ENCODE results near the gene CDH15. TPM values are rescaled to one million over a fixed set of nuclear protein-coding genes. Genes with fewer than 3 reads are reported as not detected.
"Not testable (repeated sequence)": the region's sequence is repeated elsewhere in the genome, so short reads cannot be mapped to it uniquely, and the experiment has no call there.

The CDH15 gene
- total RNA-seq, 2 donors from 2014 or later = 0.75 TPM; not detected in 1

DNA sequence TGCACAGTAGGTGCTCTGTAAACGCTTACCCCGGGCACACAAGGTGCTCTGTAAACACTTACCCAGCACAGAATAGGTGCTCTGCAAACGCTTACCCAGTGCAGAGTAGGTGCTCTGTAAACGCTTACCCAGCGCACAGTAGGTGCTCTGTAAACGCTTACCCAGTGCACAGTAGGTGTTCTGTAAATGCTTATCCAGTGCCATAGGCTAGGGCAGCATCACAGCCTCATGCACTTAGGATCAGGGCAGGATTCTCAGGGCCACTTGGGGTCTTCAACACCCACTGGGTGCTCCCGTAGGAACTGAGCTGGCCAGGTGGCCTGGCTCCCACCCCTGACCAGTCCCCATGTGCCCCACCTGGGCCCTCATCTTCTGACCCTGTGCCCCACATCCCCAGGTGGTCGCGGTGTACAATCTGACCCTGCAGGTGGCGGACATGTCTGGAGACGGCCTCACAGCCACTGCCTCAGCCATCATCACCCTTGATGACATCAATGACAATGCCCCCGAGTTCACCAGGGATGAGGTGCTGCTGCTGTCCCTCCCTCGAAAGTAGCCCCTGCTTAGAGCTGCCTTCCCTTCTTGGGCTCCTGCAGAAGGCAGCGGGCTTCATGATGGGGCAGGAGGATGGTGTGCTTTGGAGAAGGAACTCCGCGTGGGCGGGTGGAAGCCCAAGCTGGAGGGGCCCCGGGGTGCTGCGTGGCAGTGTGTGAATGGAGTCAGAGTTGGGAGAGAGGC is 15.7 kb downstream of the CDH15 start:
- ATAC-seq (peak; percentile 24 to 62), DNase-seq (ENCODE audit: low spot score in 2 of 2) (no peak)
- Mint-ChIP-seq H3K9me3 (no peaks in the 10 kb centered on the region), H3K27ac (peak overlapping the region in 1 of 2 donors; percentile 73), H3K36me3 (no peaks in the 10 kb centered on the region)

DNA sequence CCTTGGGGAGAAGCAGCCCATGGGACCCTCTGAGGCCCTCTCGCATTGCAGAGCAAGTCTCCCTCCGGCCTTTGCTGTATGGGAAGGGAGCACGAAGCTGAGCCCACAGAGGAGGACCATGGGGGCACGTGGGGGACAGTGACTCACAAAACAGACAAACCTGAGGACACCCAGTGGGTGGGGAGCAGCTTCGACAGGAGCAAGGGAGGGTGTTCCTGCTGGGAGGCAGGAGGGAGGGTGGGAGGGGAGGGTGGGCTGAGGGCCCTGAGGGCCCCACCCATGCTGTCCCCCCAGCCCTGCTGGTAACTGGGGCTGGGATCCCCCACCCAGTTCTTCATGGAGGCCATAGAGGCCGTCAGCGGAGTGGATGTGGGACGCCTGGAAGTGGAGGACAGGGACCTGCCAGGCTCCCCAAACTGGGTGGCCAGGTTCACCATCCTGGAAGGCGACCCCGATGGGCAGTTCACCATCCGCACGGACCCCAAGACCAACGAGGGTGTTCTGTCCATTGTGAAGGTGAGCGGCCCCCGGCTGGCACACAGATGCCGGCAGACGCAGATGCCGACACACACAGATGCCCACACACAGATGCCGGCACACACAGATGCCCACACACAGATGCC is 16.3 kb downstream of the CDH15 start:
- Mint-ChIP-seq H3K27ac (no peak overlapping the region), H3K36me3 (no peaks in the 10 kb centered on the region), H3K9me3 (no peaks in the 10 kb centered on the region)
- no peak for DNase-seq (ENCODE audit: low spot score in 2 of 2)
- peak; percentile 7 to 39 for ATAC-seq

DNA sequence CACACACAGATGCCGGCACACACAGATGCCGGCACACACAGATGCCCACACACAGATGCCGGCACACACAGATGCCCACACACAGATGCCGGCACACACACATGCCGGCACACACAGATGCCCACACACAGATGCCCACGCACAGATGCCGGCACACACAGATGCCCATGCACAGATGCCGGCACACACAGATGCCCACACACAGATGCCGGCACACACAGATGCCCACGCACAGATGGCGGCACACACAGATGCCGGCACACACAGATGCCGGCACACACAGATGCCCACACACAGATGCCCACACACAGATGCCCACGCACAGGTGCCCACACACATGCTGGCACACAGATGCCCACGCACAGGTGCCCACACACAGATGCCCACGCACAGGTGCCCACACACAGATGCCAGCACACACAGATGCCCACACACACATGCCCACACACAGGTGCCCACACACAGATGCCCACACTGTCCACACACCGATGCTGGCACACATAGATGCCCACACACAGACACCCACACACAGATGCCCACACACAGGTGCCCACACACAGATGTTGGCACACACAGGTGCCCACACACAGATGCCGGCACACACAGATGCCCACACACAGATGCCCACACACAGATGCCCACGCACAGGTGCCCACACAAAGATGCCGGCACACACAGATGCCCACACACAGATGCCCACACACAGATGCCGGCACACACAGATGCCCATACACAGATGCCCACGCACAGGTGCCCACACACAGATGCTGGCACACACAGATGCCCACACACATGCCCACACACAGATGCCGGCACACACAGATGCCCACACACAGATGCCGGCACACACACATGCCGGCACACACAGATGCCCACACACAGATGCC is 17.2 kb downstream of the CDH15 start:
- H3K9me3 Mint-ChIP-seq; H3K36me3 Mint-ChIP-seq; H3K27ac Mint-ChIP-seq; DNase-seq (ENCODE audit: low spot score in 2 of 2); ATAC-seq: not testable (repeated sequence)

DNA sequence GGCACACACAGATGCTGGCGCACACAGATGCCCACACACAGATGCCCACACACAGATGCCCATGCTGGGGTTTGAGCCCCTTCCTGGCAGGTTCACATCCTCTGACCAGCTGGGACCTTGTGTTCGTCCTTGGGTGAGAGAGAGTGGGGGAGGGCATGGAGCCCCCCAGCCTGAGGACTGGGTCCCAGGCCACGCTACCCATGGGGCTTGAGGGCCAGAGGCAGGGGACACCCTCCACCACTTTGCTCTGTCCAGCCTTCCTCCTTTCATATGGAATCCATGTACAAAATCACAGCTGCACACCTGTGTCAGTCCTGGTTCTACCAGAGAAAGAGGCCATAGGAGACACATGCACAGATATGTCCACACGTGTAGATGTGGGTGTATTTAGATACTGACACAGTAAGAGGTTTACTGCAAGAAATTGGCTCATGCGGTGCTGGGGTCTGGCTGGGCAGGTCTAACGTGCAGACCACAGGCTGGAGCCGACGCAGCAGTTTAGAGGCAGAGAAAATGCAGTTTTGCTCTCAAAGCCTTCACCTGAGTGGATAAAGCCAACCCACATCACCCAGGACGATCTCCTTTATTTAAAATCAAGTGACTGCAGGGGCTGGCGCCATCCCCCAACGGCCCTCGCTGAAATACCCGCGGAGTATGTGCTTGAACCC is 17.9 kb downstream of the CDH15 start:
- DNase-seq (ENCODE audit: low spot score in 2 of 2) (peak in 1 of 2 donors; percentile 1), ATAC-seq (no peak)
- Mint-ChIP-seq H3K36me3 (no peaks in the 10 kb centered on the region), H3K27ac (no peak overlapping the region), H3K9me3 (no peaks in the 10 kb centered on the region)

DNA sequence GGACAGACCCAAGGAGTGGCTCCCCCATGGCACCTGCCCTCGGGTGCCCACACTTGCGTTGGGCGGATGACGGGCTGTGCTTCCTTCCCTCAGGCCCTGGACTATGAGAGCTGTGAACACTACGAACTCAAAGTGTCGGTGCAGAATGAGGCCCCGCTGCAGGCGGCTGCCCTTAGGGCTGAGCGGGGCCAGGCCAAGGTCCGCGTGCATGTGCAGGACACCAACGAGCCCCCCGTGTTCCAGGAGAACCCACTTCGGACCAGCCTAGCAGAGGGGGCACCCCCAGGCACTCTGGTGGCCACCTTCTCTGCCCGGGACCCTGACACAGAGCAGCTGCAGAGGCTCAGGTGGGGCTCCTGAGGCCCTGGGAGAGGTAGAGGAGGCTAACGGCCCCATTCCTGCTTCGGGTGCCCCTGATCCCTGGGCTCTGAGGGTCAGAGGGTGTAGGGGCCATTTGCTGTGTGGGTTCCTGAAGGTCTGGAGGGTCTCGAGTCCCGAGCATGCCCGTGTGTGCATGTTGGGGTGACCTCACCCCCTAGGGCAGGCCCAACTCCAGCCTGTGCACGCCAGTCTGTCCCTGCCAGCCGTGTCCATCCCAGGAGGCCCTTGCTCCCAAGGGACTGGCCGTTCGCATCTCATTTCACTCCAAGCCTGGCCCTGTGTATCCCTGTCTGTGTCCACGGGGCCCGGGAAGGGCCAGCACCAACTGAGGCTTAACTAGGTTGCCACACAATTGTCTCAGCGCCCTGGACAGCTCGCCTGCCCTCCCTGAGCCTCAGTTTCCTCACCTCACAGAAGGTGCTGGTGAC is 18.8 kb downstream of the CDH15 start:
- Mint-ChIP-seq H3K36me3 (no peaks in the 10 kb centered on the region), H3K9me3 (no peaks in the 10 kb centered on the region), H3K27ac (no peak overlapping the region)
- DNase-seq (ENCODE audit: low spot score in 2 of 2) (no peak), ATAC-seq (no peak)

DNA sequence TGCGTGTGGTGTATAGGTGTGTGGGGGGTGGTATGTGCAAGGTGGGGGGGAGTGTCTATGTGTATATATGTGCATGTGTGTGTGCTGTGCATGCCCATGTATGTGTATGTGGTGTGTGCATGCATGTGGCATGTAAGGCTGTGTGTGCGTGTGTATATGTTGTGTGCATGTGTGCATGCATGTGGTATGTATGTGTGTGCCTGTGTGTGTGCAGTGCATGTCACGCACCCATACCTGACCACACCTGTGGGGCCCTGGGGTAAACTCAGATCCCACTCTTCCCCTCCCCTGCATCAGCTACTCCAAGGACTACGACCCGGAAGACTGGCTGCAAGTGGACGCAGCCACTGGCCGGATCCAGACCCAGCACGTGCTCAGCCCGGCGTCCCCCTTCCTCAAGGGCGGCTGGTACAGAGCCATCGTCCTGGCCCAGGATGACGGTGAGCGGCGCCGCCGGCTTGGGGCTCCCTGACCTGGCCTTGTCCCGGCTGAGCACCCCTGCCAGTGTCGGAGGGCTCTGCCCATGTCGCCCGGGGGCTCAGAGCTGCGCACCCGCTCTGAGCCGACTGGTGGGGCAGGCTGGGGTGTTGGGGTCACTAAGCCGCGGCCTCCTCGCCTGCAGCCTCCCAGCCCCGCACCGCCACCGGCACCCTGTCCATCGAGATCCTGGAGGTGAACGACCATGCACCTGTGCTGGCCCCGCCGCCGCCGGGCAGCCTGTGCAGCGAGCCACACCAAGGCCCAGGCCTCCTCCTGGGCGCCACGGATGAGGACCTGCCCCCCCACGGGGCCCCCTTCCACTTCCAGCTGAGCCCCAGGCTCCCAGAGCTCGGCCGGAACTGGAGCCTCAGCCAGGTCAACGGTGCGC is 19.7 kb downstream of the CDH15 start:
- DNase-seq (ENCODE audit: low spot score in 2 of 2) = no peak
- no peak for ATAC-seq

DNA sequence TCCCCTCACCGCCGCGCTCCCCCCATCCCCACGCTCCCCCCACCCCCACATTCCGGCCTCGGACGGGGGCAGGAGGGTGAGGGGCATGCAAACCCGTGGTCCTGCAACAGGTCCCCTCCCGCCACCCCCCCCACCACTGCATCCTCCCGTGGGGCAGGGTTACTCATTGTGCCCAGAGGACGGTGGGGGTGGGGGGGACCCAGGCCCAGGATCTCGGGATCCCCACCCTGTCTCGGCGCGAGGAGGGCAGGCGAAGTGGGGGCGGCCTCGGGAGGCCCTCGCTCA is 20.3 kb downstream of the CDH15 start:
- DNase-seq (ENCODE audit: low spot score in 2 of 2) (no peak), ATAC-seq (no peak)
- no peaks in the 10 kb centered on the region for H3K36me3 Mint-ChIP-seq
- no peak overlapping the region for H3K27ac Mint-ChIP-seq
- no peaks in the 10 kb centered on the region for H3K9me3 Mint-ChIP-seq

More for the DNA sequence above, 19.7 kb downstream of the CDH15 start:
- Mint-ChIP-seq H3K36me3 (no peaks in the 10 kb centered on the region), H3K27ac (no peak overlapping the region), H3K9me3 (no peaks in the 10 kb centered on the region)

DNA sequence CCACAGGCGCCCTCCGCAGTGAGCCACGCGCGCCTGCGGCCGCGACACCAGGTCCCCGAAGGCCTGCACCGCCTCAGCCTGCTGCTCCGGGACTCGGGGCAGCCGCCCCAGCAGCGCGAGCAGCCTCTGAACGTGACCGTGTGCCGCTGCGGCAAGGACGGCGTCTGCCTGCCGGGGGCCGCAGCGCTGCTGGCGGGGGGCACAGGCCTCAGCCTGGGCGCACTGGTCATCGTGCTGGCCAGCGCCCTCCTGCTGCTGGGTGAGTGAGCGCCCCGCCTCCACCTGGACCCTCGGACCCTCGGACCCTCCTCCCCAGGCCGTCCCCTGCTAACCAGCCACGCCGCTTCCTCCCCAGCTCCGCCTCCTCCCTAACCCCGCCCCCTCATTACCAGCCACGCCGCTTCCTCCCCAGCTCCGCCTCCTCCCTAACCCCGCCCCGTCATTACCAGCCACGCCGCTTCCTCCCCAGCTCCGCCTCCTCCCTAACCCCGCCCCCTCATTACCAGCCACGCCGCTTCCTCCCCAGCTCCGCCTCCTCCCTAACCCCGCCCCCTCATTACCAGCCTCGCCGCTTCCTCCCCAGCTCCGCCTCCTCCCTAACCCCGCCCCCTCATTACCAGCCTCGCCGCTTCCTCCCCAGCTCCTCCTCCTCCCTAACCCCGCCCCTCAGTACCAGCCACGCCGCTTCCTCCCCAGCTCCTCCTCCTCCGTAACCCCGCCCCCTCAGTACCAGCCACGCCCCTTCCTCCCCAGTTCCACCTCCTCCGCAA is 20.8 kb downstream of the CDH15 start:
- peak in 1 of 2 donors; percentile 71 for DNase-seq (ENCODE audit: low spot score in 2 of 2)
- ATAC-seq = peak; percentile 49 to 53
- H3K9me3 Mint-ChIP-seq, H3K36me3 Mint-ChIP-seq, H3K27ac Mint-ChIP-seq: not testable (repeated sequence)

DNA sequence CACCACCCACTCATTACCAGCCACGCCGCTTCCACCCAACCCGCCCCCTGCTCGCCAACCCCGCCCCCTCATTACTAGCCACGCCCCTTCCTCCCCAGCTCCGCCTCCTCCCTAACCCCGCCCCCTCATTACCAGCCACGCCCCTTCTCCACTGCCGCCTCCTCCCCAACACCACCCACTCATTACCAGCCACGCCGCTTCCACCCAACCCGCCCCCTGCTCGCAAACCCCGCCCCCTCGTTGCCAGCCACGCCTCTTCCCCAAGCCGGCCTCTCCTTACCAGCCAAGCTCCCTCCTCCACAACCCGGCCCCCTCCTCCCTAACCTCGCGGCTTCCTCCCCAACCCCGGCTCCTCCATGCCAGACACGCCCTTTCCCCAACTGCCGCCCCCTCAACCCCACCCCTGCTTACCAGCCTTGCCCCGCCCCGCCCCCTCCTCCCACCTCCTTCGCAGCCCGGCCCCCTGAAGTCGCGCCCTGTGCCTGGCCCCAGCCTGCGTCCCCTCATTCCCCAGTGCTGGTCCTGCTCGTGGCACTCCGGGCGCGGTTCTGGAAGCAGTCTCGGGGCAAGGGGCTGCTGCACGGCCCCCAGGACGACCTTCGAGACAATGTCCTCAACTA is 21.5 kb downstream of the CDH15 start:
- no peak for DNase-seq (ENCODE audit: low spot score in 2 of 2)
- ATAC-seq = peak; percentile 60 to 65
- Mint-ChIP-seq H3K27ac (no peak overlapping the region), H3K9me3 (no peaks in the 10 kb centered on the region), H3K36me3 (no peaks in the 10 kb centered on the region)

DNA sequence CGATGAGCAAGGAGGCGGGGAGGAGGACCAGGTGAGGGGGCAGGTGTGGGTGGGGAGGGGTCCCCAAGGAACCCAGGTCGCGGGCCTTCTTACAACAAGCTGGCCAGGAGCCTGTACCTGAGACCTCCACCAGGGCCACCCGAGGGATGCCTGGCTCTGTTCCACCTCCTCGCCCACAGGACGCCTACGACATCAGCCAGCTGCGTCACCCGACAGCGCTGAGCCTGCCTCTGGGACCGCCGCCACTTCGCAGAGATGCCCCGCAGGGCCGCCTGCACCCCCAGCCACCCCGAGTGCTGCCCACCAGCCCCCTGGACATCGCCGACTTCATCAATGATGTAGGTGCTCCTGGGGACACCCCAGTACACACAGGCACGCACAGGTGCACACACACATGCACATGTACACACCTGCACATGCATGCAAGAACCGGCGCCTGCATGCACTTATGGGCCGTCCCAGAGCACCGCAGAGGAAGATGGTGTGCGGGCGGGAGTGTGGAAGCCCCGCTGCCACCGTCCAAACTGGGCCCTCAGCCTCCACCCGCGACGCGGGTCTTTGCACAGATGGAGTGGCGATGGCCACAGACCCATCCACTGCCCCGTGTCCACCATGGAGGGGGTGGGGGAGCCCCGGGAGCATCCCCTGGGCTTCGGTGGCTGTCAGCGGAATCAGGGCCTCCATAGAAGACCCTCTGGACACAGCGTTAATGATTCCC is 22.2 kb downstream of the CDH15 start:
- Mint-ChIP-seq H3K9me3 (no peaks in the 10 kb centered on the region), H3K27ac (no peak overlapping the region), H3K36me3 (no peaks in the 10 kb centered on the region)
- DNase-seq (ENCODE audit: low spot score in 2 of 2) = no peak
- peak in 1 of 2 donors; percentile 17 for ATAC-seq

DNA sequence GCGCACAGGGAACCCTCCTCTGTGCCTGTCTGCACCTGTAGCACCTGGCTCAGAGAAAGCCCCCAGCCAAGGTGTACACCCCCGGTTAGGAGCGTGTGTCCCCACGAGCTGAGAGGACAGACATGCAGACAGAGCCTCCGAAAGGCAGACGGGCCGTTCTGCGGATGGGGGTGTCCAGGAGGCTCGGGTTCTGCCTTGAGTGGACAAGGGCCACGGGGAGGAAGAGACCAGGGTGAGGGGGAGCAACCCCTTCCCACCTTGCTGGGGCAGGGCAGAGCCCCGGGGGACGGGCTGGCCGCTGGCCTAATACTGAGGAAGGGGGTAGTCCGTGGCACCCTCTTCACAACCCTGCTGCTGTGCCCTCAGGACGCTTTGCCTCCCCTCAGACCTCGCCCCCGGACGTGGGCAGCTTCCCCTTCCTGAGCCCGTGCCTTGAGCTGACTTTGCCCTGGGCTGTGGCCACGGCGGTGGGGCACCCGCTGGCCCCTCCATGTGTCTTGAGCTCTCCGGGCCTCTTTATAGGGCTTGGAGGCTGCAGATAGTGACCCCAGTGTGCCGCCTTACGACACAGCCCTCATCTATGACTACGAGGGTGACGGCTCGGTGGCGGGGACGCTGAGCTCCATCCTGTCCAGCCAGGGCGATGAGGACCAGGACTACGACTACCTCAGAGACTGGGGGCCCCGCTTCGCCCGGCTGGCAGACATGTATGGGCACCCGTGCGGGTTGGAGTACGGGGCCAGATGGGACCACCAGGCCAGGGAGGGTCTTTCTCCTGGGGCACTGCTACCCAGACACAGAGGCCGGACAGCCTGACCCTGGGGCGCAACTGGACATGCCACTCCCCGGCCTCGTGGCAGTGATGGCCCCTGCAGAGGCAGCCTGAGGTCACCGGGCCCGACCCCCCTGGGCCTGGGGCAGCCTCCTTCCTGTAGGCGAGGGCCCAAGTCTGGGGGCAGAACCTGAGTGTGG is 23.1 kb downstream of the CDH15 start:
- ATAC-seq = no peak
- DNase-seq (ENCODE audit: low spot score in 2 of 2) = peak in 1 of 2 donors; percentile 58
- no peaks in the 10 kb centered on the region for H3K36me3 Mint-ChIP-seq
- H3K9me3 Mint-ChIP-seq = no peaks in the 10 kb centered on the region
- H3K27ac Mint-ChIP-seq = no peak overlapping the region

DNA sequence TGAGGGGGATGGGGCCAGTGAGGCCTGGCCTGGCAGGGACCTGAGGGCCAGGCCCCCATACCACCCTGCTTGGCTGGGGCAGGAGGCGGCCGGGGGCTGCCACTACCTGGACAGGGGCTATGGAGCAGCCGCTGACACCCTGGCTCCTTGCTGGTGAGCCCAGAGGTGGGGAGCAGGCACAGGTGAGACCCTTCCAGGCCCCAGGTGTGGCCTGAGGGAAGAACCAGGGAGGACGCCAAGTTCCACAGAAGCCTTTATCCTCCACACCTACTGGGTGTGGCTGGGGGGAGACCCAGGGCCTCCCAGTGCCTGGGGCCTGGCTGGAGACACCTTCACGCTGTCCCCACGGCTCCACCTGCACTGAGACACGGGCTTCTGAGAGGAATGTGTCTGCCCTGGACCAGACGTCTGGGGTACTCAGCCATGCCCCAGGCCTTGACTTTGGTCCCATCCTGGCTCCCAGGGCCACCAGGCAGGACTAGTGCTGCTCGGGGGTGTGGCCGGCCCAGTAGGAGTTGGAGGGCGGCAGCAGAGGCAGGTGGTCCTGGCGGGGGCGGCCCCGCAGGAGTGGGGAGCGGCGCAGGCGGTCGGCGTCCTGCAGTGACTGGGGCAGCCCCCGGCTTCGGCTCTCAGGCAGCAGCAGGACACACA is 24.1 kb downstream of the CDH15 start:
- Mint-ChIP-seq H3K27ac (no peak overlapping the region), H3K36me3 (no peaks in the 10 kb centered on the region), H3K9me3 (no peaks in the 10 kb centered on the region)
- no peak for DNase-seq (ENCODE audit: low spot score in 2 of 2)
- no peak for ATAC-seq
